ENCODE measurements around the gene BRMS1. TPM values are rescaled to one million over a fixed set of nuclear protein-coding genes. Genes with fewer than 3 reads are reported as not detected.

The BRMS1 gene
- total RNA-seq, 1 donor from 2014 or later = 18.7 TPM

DNA sequence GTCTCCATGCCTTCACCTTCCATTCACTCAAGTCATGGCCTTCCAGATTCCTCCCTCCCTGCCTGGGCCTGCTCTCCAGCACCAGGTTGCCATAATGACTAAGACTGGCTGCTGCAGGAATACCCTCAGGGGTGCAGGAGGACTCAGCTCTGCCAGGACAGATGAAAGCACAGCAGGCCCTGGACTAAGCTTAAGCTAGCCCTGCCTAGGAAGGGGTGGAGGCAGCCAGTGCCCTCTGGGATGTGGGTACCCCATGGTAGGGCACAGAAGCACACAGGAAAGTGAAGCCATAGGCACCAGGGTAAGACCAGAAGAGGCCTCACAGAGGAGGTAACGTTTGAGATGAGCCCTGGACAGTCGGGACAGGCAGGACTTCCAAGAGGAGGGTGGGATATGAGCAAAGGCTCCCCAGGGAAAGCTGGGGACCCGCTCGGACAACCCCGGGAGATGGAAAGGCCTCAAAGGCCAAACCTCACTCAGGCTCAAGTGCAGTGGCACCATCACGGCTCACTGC is 5.7 kb downstream of the BRMS1 start:
- ATAC-seq = no peak
- intact Hi-C loops (cut with DNase I) = no loop called here
- DNase-seq (ENCODE audit: low spot score) = no peak

DNA sequence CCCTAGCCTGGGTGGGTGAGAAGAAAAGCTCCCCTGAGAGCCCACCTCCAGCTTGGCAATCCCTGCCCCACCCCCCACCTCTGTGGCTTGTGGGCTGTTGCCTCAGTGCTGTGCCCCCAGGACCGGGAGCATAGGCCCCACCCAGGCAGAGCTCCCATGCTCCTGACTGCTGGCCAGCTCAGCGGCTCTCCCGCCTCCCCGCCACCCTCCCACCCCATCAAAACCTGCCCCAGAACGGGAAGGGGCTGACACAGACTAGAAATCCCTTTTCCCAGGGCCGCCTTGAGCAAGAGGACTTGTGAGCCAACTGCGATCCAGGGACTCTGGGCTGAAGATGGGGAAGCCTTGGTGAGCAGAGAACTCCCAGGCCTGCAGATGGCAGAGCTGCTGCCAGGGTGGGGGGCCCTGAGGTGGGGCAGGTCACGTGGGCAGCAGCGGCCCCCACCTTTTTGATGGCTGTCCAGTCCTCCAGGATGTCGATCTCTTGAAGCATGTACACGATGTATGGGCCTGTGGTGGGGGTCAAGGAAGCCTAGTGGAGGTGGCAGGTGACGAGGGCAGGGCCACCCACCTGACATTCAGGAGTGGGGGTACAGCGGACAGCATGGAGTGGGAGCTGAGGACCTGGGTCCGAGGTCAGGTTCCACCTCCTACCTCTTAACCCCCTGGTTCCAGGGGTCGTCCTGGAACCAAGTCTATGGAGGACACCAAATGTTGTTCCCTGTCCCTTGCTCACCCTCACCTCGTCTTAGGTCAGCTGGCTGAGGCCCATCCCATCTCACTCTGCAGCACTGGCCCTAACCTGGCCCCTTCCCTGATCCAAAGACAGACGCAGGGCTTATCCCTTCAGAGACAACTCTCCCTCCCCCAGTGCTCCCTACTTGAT is 6.4 kb downstream of the BRMS1 start:
- ATAC-seq (no peak), DNase-seq (ENCODE audit: low spot score) (no peak)
- intact Hi-C loops (cut with DNase I) = no loop called here

DNA sequence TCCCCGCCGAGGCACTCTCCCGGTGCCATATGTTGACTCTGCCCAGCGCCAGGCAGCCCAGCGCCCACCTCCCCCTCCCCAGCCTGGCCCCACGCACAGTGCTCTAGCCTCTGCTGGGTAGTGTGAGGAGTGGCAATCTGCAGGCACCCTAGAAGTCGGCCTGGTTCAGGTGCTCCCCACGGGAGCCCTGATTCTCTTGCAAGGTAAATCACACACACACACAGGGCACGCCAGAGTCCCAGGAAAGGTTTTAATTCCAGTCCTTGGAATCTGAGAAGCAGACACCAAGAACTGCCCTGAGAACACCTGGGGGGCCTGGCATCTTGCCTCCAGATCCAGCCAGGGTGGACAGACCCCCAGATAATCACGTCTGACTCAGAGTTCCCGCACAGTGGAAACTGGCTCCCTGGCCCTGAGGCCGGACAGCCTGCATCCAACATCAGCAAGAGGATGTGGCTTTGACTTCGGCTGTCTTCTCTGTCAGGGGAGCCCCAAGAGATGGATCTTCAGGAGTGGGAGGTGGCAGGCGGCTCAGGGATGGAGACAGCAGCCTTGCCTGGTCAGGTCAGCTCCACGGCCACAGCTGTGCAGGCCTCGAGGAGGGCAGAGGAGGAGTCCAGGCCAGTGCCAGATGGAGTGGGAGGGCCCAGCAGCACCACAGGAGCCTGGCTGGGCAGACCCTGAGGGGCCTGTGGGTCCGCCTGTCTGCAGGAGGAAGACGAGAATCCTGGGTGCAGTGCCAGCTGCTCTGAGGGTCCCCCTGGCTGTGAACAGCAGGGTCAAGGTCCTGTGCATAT is 7.6 kb downstream of the BRMS1 start:
- DNase-seq (ENCODE audit: low spot score) = no peak
- intact Hi-C loops (cut with DNase I) = no loop called here

DNA sequence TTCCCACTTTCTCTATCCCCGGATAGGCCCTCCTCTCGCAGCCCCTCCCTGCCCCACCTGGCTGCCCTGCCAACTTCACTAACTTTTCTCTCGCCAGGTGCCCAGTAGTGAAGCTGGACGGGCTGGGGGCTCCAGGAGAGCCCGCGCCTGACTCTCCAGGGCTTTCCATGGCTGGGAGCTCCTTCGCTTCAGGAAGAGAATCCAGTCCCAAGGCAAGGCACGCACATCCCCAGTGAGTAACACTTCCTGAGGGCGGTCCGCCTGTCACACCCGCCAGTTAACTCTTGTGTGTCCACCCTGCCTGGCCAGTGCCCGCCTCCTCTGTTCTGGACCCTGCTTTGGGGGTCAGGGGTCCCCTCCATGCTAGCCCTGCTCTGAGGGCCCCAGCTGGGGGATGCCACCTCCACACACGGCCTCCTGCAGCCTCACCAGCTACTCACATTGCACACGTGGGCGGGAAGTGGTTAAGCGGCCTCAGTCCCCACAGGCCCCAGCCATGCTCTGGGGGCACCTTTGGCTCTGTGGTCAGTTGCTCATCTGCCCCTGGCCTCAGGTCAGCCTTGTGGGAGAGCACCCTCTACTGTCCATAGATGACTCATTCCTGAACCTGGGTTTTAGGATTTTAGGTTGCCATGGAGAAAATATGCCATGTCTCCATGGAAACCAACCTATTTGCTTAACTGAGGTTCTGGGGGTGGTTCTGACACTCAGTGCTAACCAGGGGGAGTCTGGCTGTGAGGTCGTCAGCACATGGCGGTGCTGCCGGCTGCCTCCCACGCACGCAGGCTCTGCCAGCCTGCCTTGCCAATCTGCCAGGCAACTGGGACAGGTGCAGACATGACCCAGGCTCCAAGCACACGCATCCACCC is 8.4 kb downstream of the BRMS1 start, which contains the start of gene RIN1:
Gene RIN1 (minus strand): TSS at position 201 of the 869 bp plus-strand sequence. CDS start 32 bp downstream, at position 169.
- DNase-seq (ENCODE audit: low spot score) = no peak
- ATAC-seq = peak; percentile 82

More for the DNA sequence above, 7.6 kb downstream of the BRMS1 start:
- peak; percentile 11 for ATAC-seq

DNA sequence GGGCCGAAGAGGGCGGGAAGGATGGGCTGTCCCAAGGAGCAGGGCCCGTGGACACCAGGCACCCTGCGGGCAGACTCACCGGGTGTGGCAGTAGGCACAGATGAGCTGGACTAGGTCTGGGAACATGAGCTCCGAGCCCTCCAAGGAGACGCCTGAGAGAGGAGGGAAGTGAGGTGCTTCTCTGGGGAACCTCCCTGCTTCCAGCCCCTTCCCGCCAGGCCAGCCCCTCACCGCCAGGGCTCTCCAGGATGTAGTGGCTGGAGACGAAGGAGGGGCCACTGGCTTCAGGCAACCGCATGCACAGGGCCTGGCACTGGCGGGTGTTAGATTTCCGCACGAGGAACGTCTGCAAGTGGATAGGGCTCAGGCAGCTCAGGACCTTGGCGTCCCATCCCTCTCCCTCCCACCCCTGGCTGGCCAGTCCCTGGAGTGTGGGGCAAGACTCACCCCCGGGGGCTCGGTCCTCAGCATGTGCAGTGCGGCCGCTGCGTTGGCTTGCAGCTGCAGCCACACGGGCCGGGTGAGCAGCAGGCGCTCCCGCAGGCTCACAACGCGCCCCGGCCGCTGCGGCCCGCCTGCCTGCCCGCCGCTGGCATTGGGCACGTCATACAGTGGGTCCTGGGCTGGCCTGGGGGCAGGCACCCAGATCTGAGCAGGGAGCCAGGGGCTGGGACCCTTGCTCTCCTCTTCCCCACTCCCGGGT is 9.2 kb downstream of the BRMS1 start:
- intact Hi-C loops (cut with DNase I) = no loop called here
- peak; percentile 12 for ATAC-seq
- DNase-seq (ENCODE audit: low spot score) = no peak

More for the DNA sequence above, 8.4 kb downstream of the BRMS1 start, which contains the start of gene RIN1:
- intact Hi-C loops (cut with DNase I) = no loop called here

DNA sequence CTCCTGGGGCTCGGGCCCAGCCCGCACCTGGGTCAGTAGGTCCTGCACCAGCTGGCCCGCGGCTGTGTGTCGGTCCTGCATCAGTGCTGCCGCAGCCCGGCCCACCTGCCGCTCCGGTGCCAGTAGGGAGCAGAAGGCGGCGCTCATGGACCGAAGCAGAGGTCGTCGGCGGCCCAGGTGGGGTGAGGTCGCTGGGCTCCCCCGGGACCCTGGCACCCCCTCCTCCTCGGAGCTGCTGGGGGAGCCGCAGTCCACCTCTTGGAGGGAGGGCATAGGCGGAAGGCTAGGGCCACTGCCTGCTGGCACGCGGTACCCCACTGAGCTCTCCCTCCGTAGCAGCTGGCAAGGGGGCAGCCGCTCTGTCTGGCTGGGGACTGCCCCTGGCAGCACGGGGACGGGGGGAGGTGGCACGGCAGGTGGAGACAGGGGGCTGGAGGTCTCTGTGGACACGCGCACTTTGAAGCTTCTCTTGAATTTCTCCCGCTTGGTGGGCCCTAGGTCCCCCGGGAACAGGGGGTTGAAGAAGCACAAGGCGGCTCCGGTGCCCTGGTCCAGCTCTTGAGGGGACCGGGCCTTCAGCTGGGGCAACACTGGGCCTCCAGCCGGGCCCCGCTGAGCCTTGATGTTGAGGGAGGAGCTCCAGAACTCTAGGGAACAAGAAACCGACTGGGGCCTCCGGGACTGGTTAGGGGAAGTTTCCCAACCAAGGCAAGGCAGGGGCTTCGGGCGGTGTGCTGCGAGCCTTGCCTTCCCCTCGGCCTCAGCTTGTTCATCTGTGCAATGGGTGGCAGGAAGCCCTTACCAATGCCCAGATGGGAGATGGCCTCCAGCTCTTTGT is 10.1 kb downstream of the BRMS1 start:
- DNase-seq (ENCODE audit: low spot score) = no peak
- ATAC-seq = no peak
- intact Hi-C loops (cut with DNase I) = no loop called here

DNA sequence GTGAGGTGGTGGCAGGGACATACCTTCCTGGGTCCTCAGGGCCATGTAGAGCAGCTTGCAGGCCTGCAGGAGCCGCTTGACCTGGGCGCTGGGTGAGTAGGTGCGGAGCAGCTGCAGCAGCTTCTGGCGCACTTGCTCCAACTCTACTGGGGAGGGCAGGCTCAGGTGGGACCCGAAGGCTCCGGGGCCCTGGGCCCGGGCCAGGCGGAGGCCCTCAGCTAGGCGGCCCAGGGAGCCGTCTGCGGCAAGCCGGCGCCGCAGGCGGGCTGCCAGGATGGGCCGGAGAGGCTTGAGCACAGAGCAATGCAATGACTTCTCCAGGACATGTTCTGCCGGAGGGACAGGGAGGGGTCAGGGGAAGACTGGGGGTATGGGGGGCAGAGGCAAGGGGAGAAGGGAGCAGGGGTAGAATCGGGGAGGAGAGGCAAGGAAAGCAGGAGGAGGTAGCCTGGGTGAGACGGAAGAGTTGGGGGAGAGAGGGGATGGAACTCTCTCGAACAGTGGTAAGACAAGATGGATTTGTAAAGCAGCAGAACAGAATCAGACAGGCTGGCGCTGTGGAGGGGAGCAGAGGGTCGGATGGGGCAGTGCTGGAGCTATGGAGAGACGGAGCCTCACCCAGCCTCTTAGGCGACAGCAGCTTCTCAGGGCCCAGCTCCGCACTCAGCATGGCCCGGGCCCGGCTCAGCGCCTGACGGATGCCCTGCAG is 10.9 kb downstream of the BRMS1 start:
- ATAC-seq (no peak), DNase-seq (ENCODE audit: low spot score) (no peak)
- intact Hi-C loops (cut with DNase I) = no loop called here

DNA sequence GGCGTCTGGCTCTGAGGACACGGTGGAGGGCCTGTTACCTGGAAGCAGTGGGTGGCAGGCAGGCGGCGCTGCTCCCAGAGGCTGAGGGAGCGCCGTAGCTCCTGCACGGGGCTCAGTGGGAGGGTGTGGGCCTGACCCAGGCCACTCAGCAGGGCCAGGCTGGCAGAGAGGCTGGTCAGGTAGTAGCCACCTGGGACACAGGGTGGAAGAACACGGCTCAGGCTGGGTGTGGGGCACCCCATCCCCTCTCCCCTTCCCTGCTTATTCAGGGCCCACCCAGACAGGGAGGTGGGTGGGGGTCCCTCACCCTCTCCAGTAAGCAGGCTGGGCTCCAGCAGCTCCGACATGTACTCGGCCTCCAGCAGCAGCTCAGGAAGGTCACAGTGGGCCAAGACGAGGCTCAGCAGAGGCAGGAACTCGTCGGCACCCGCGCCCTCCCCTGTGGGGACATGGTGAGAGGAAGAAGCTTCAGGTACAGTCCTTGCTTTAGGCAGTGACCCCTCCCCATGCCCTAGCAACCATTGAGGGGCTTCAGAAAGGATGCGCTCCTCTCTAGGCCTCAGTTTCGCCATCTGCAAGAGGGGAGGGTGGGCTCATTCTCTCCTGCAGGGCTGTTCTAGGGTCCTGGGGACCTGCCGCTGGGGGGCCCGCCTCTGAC is 11.6 kb downstream of the BRMS1 start:
- DNase-seq (ENCODE audit: low spot score) = no peak
- intact Hi-C loops (cut with DNase I) = no loop called here
- ATAC-seq = no peak

DNA sequence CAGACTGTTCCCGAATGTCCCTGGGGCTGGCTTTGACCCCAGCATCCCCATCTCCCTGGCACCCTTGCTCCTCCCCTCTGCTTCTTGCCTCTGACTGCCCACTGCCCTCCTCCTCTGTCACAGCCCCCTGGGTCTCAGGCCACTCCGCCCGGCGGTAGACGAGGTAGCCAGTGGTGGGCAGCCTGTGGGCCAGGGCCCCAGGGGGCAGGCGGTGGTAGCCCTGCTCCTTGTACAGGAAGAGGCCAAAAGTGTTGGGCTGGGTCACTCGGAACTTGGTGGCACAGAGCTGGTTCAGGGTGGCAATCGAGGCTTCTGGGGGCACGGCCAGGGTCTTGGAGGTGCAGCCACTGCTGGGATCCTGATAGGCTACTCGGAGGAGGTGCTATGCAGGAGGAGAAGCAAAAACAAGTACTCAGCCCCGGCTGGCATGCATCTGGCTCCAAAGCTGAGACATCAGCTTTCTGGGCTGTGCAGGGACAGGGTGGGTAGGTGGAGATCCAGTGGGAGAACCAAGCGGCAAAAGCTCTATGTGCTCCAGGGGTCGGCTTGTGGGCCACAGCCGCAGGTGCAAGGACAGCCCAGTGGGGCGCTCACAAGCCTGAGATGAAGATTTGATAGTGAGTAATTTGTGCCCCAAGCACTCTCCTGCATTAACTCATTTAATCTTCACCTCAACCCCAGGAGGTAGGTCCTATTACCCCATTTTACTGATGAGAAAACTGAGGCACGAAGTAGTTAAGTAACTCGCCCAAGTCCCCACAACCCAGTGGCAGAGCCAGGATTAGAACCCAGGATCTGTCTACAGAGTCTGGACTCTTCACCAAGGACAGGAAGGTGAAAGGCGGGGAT is 12.3 kb downstream of the BRMS1 start:
- no peak for DNase-seq (ENCODE audit: low spot score)
- ATAC-seq = no peak
- intact Hi-C loops (cut with DNase I) = no loop called here

DNA sequence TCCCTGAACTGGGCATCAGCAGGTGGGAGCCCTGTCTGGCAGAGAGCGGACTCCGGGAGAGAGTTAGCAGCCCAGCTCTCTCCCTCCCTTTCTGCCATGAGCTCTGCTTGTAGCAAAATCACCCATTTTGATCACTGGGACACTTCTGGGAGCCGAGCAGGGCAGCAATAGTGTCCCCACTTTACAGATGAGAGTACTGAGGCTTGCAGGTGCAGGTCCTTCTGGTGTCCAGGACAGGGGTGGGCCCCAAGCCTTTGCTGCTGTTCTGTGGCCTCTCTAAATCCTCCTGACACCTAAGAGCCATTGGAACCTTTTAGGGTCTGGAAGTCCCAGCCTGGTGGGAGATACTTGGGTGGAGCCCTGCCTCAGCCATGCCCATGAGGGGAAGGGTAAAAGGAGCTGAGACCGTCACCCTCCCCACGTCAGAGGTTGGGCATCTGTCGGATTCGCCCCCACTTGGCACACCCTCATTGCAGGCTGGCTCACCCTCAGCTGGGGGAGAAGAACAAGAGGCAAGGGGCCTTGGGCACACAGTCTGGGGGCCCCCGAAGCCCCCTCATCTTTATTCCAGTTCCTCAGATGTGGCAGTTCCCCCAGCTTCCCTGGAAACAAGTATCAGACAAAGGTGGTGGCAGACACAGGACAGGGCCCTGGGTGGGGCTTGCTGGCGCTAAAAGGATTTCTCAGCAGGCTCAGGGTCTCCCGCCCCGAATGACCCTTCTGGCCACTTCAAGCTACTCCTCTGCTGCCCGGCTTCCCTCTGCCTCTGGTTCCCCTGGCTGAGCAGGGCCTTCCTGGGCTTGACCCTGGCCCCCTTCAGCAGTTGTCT is 13.1 kb downstream of the BRMS1 start:
- intact Hi-C loops (cut with DNase I) = no loop called here
- no peak for DNase-seq (ENCODE audit: low spot score)
- ATAC-seq = no peak

DNA sequence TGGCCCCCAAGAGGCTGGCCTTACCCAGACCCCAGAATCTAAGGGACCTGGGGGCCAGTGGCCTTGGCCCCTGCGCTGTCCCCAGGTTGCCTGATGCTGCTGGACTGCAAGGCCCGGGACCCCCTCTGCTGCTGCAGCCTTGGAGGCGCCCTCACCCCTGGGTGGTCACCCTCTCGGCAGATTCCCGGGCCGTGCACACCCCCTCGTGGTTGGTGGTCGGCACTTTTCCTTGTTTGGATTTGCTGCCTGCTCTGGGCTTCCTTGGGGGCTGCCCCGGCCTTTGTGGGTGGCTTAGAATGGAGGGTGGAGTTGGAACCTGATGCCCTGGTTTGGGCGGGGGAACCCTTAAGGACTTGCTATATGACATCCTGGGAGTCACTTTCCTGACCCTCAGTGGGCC is 14.0 kb downstream of the BRMS1 start:
- ATAC-seq = no peak
- intact Hi-C loops (cut with DNase I) = no loop called here
- no peak for DNase-seq (ENCODE audit: low spot score)

DNA sequence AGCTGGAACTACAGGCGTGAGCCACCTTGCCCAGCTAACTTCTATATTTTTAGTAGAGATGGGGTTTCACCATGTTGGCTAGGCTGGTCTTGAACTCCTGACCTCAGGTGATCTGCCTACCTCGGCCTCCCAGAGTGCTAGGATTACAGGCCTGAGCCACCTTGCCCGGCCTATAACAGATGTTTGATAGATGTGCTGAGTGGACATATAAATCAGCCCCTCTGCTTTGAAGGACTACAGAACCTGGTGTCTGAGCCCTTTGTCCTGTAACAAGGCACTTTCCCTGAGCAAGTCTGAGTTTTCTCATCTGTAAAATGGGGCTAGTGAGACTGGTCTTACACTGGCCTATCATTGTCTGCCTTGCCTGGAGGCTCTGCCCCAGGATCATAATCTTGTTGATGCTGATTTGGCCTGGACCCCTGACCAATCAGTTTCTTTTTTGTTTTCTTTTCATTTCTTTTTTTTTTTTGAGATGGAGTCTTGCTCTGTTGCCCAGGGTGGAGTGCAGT is 15.7 kb downstream of the BRMS1 start:
- DNase-seq (ENCODE audit: low spot score) (no peak), ATAC-seq (no peak)
- intact Hi-C loops (cut with DNase I) = no loop called here

DNA sequence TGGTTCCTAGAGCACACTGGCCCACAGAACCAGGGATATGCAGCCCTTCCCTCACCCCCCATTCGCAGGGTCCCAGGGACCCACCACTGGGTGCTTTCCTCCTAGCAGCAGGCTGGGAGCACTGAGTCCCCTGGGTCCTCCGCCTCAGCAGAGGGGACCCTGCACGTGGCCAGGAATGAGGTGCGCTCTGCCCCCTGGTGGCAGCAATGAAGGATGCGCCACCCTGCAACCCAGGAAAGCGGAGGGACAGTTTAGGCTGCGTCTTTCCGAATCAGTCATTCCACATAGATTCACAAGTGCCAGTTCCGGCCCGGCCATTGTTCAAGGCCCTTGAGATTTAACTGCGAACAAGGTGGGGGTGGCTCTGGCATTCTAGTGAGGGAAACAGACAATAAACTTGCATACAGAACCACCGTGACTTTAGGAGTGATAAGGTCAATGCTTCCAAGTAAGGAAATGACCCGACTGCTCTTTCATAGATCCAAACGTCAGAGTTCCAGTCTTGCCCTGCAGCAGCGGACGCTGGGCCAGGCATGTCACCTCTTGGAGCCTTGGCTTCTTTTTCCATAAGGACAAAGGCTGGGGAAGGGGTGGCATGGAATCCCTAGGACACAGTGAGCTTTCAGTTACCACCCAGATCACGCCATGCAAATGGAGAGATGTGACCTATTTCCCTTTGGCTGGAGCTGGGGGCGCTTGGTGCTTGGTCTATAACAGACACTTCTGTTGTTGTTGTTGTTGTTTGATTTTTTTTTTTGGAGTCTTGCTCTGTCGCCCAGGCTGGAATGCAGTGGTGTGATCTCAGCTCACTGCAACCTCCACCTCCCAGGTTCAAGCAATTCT is 16.4 kb downstream of the BRMS1 start:
- ATAC-seq (peak; percentile 88), DNase-seq (ENCODE audit: low spot score) (peak; percentile 86)
- intact Hi-C loops (cut with DNase I) = no loop called here

DNA sequence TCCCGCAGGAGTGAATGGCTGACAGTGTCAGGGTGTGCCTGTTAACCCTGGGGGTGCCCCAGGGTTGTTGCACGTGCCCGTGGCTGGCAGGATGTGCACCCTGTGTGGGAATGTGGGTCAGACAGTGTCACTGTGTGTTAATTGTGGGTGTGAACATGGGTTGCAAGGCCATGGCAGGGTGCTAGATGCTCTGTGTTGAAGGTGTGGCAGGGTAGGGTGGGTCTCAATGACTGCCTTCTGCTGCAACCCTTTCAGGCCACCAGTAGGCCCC is 16.9 kb downstream of the BRMS1 start:
- DNase-seq (ENCODE audit: low spot score) (no peak), ATAC-seq (no peak)
- intact Hi-C loops (cut with DNase I) = no loop called here

All from sciatic nerve (tissue), 2 donors.